Measurements from ENCODE around the gene KIRREL1. TPM values are rescaled to one million over a fixed set of nuclear protein-coding genes. Genes with fewer than 3 reads are reported as not detected.

KIRREL1 gene
- polyA plus RNA-seq, 1 donor (not counting 4 experiments of a cell fraction or from before 2014, with no cell fraction given) = 19.7 TPM

- H3K36me3 ChIP-seq (ENCODE audit: control insufficient read depth in 2 of 2, extremely low read depth in 1 of 2, insufficient read depth in 2 of 2, low read length in 2 of 2) = no peaks in the 10 kb centered on the region
- peaks cover 38% of the 10 kb centered on the region for H3K4me1 ChIP-seq (ENCODE audit: control insufficient read depth, extremely low read depth, insufficient read depth, low read length)
- peak overlapping the region; percentile 92 for H3K27ac ChIP-seq (ENCODE audit: control insufficient read depth, insufficient read depth, low read length)
- H3K4me2 ChIP-seq (ENCODE audit: control insufficient read depth, extremely low read depth, insufficient read depth, low read depth, low read length) = no peak overlapping the region
- no peak for FAIRE-seq
- no peaks in the 10 kb centered on the region for H4K20me1 ChIP-seq (ENCODE audit: control insufficient read depth, extremely low read depth, insufficient read depth, low read length)
- no peaks in the 10 kb centered on the region for H3K79me2 ChIP-seq (ENCODE audit: control insufficient read depth, insufficient read depth, low read length)
- no peak overlapping the region for H3K9ac ChIP-seq (ENCODE audit: control insufficient read depth, extremely low read depth, insufficient read depth, low read length)
- H3K9me3 ChIP-seq (ENCODE audit: control insufficient read depth, low read depth, low read length) = no peaks in the 10 kb centered on the region
- H2AFZ ChIP-seq (ENCODE audit: control insufficient read depth, low read length) = peak overlapping the region; percentile 13
- no peaks in the 10 kb centered on the region for H3K9me1 ChIP-seq (ENCODE audit: control insufficient read depth, extremely low read depth, insufficient read depth, low read length)
- TF ChIP-seq CTCF (optimal IDR thresholded peaks at IDR 0.05 in 1 of 3, IDR thresholded peaks at IDR 0.05 in 1 of 3, conservative IDR thresholded peaks at IDR 0.05 in 1 of 3; ENCODE audit: extremely low read depth in 1 of 3, insufficient read depth in 2 of 3, low read length in 3 of 3) = no peak
- TF ChIP-seq EZH2 (IDR thresholded peaks at IDR 0.05; ENCODE audit: low read length) = no peak
- H3K27me3 ChIP-seq (ENCODE audit: control insufficient read depth, extremely low read depth, insufficient read depth, low read length) = no peaks in the 10 kb centered on the region
- dilution Hi-C loops (cut with MboI; ENCODE audit: extremely low pct_ligation_motif_present, low sequenced_read_pairs) = no loop called here
- no peak overlapping the region for H3K4me3 ChIP-seq (ENCODE audit: control insufficient read depth in 2 of 3, extremely low read depth in 1 of 3, insufficient read depth in 2 of 3, low read depth in 1 of 3, low read length in 3 of 3)
- no peak for DNase-seq (ENCODE audit: low read depth, low spot score)
Measured at GRCh38 chr1:158147401-158147800, 154.0 kb downstream of the KIRREL1 start.

DNA sequence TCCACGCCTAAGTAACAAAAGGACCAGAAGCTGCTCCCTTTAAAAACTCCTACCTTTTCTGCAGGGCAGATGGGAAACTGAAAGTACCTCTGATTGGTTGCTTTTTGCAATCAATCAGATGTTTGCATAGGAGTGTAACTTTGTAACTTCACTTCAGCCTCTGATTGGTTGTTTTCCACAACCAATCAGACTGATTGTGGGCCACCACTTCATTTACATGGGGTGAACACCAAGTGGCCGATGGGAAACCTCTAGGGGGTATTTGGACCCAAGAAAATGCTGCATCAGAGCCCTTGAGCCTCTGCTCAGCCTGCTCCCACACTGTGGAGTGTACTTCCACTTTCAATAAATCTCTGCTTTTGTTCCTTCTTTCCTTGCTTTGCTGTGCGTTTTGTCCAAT, 154.4 kb downstream of the KIRREL1 start:
- Histone ChIP-seq H3K4me2 (ENCODE audit: control insufficient read depth, extremely low read depth, insufficient read depth, low read depth, low read length) (no peak overlapping the region), H2AFZ (ENCODE audit: control insufficient read depth, low read length) (no peak overlapping the region), H3K4me1 (ENCODE audit: control insufficient read depth, extremely low read depth, insufficient read depth, low read length) (peaks cover 43% of the 10 kb centered on the region), H3K36me3 (ENCODE audit: control insufficient read depth in 2 of 2, extremely low read depth in 1 of 2, insufficient read depth in 2 of 2, low read length in 2 of 2) (no peaks in the 10 kb centered on the region), H3K9me1 (ENCODE audit: control insufficient read depth, extremely low read depth, insufficient read depth, low read length) (no peaks in the 10 kb centered on the region), H3K4me3 (ENCODE audit: control insufficient read depth in 2 of 3, extremely low read depth in 1 of 3, insufficient read depth in 2 of 3, low read depth in 1 of 3, low read length in 3 of 3) (no peak overlapping the region), H3K9me3 (ENCODE audit: control insufficient read depth, low read depth, low read length) (no peaks in the 10 kb centered on the region), H3K27ac (ENCODE audit: control insufficient read depth, insufficient read depth, low read length) (peak overlapping the region; percentile 92), H3K9ac (ENCODE audit: control insufficient read depth, extremely low read depth, insufficient read depth, low read length) (no peak overlapping the region), H3K79me2 (ENCODE audit: control insufficient read depth, insufficient read depth, low read length) (no peaks in the 10 kb centered on the region), H3K27me3 (ENCODE audit: control insufficient read depth, extremely low read depth, insufficient read depth, low read length) (no peaks in the 10 kb centered on the region), H4K20me1 (ENCODE audit: control insufficient read depth, extremely low read depth, insufficient read depth, low read length) (no peaks in the 10 kb centered on the region)
- dilution Hi-C loops (cut with MboI; ENCODE audit: extremely low pct_ligation_motif_present, low sequenced_read_pairs) = no loop called here
- no peak for DNase-seq (ENCODE audit: low read depth, low spot score)
- peak; percentile 67 for FAIRE-seq
- TF ChIP-seq EZH2 (IDR thresholded peaks at IDR 0.05; ENCODE audit: low read length) = no peak
- TF ChIP-seq CTCF (optimal IDR thresholded peaks at IDR 0.05 in 1 of 3, IDR thresholded peaks at IDR 0.05 in 1 of 3, conservative IDR thresholded peaks at IDR 0.05 in 1 of 3; ENCODE audit: extremely low read depth in 1 of 3, insufficient read depth in 2 of 3, low read length in 3 of 3) = no peak

All from keratinocyte (primary cell).